ENCODE measurements around the gene TCF7L1. TPM values are rescaled to one million over a fixed set of nuclear protein-coding genes. Genes with fewer than 3 reads are reported as not detected.

The TCF7L1 gene
- total and polyA plus RNA-seq, 9 of the 15 experiments (the other 6 are each of a cell fraction or from before 2014, with no cell fraction given), result 0.03 to 0.11 (median 0.07) TPM; not detected in 5

DNA sequence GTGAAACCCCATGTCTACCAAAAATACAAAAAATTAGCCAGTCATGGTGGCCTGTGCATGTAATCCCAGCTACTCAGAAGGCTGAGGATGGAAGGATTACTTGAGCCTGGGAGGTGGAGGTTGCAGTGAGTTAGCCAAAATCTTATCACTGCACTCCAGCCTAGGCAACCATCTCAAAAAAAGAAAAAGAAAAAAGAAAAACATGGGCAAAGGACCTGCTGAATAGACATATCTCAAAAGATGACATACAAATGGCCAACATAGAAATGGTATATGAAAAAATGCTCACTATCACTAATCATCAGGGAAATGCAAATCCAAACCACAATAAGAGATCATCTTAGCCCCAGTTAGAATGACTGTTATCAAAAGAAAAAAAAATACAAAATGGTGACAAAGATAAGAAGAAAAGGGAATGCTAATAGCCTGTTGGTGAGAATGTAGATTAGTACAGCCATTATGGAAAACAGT lies 196.0 kb downstream of the TCF7L1 start (continued):
- TF ChIP-seq, protein P1, sequence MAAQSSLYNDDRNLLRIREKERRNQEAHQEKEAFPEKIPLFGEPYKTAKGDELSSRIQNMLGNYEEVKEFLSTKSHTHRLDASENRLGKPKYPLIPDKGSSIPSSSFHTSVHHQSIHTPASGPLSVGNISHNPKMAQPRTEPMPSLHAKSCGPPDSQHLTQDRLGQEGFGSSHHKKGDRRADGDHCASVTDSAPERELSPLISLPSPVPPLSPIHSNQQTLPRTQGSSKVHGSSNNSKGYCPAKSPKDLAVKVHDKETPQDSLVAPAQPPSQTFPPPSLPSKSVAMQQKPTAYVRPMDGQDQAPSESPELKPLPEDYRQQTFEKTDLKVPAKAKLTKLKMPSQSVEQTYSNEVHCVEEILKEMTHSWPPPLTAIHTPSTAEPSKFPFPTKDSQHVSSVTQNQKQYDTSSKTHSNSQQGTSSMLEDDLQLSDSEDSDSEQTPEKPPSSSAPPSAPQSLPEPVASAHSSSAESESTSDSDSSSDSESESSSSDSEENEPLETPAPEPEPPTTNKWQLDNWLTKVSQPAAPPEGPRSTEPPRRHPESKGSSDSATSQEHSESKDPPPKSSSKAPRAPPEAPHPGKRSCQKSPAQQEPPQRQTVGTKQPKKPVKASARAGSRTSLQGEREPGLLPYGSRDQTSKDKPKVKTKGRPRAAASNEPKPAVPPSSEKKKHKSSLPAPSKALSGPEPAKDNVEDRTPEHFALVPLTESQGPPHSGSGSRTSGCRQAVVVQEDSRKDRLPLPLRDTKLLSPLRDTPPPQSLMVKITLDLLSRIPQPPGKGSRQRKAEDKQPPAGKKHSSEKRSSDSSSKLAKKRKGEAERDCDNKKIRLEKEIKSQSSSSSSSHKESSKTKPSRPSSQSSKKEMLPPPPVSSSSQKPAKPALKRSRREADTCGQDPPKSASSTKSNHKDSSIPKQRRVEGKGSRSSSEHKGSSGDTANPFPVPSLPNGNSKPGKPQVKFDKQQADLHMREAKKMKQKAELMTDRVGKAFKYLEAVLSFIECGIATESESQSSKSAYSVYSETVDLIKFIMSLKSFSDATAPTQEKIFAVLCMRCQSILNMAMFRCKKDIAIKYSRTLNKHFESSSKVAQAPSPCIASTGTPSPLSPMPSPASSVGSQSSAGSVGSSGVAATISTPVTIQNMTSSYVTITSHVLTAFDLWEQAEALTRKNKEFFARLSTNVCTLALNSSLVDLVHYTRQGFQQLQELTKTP (IDR thresholded peaks at IDR 0.05; ENCODE audit: low read depth in 1 of 2, partially characterized antibody in 2 of 2), result peak in 1 of 2 experiments; percentile 47
- TF ChIP-seq CSDE1 (IDR thresholded peaks at IDR 0.05) (no peak), SUPT5H (IDR thresholded peaks at IDR 0.05) (no peak), NCOA6 (IDR thresholded peaks at IDR 0.05) (no peak), SRF (CRISPR knock-in tag; IDR thresholded peaks at IDR 0.05) (no peak), TCF3 (CRISPR knock-in tag; IDR thresholded peaks at IDR 0.05) (peak; percentile 61), SMARCA4 (IDR thresholded peaks at IDR 0.05) (peak; percentile 94), ZFP1 (CRISPR knock-in tag; IDR thresholded peaks at IDR 0.05) (no peak), HCFC1 (IDR thresholded peaks at IDR 0.05; ENCODE audit: low read depth, low read length) (no peak), ZNF239 (CRISPR knock-in tag; IDR thresholded peaks at IDR 0.05) (no peak), POLR2G (IDR thresholded peaks at IDR 0.05; ENCODE audit: low read depth, low read length) (no peak), ARID1B (IDR thresholded peaks at IDR 0.05) (peak; percentile 96), BMI1 (IDR thresholded peaks at IDR 0.05; ENCODE audit: low read length) (no peak), LARP7 (IDR thresholded peaks at IDR 0.05) (peak; percentile 28; the same call in 1 of the 2 replicates), MEIS2 (IDR thresholded peaks at IDR 0.05; ENCODE audit: partially characterized antibody) (peak; percentile 47), NR2C2 (CRISPR knock-in tag; IDR thresholded peaks at IDR 0.05) (no peak), NR2C2 (tag; IDR thresholded peaks at IDR 0.05) (no peak), ETV5 (CRISPR knock-in tag; IDR thresholded peaks at IDR 0.05; ENCODE audit: low read depth) (no peak), FOXK1 (CRISPR knock-in tag; IDR thresholded peaks at IDR 0.05; ENCODE audit: borderline replicate concordance) (no peak), ZKSCAN8 (CRISPR knock-in tag; IDR thresholded peaks at IDR 0.05) (no peak), BACH1 (tag; IDR thresholded peaks at IDR 0.05) (no peak), YY1 (IDR thresholded peaks at IDR 0.05; ENCODE audit: borderline replicate concordance in 1 of 3, control insufficient read depth in 1 of 3, extremely low read depth in 1 of 3, insufficient read depth in 3 of 3, insufficient read length in 1 of 3, insufficient replicate concordance in 2 of 3, low read depth in 1 of 3, low read length in 2 of 3) (peak in 1 of 3 experiments; percentile 63)
- TF ChIP-seq, protein P2, sequence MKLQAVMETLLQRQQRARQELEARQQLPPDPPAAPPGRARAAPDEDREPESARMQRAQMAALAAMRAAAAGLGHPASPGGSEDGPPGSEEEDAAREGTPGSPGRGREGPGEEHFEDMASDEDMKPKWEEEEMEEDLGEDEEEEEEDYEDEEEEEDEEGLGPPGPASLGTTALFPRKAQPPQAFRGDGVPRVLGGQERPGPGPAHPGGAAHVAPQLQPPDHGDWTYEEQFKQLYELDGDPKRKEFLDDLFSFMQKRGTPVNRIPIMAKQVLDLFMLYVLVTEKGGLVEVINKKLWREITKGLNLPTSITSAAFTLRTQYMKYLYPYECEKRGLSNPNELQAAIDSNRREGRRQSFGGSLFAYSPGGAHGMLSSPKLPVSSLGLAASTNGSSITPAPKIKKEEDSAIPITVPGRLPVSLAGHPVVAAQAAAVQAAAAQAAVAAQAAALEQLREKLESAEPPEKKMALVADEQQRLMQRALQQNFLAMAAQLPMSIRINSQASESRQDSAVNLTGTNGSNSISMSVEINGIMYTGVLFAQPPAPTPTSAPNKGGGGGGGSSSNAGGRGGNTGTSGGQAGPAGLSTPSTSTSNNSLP (IDR thresholded peaks at IDR 0.05; ENCODE audit: borderline replicate concordance, low read depth, low read length), result no peak; the same call in 1 of the 2 replicates
- TF ChIP-seq, protein P3, sequence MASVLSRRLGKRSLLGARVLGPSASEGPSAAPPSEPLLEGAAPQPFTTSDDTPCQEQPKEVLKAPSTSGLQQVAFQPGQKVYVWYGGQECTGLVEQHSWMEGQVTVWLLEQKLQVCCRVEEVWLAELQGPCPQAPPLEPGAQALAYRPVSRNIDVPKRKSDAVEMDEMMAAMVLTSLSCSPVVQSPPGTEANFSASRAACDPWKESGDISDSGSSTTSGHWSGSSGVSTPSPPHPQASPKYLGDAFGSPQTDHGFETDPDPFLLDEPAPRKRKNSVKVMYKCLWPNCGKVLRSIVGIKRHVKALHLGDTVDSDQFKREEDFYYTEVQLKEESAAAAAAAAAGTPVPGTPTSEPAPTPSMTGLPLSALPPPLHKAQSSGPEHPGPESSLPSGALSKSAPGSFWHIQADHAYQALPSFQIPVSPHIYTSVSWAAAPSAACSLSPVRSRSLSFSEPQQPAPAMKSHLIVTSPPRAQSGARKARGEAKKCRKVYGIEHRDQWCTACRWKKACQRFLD (CRISPR knock-in tag; IDR thresholded peaks at IDR 0.05), result no peak

Data from K562 (cell line).